ENCODE data around the gene DSG4.

Gene DSG4

DNA sequence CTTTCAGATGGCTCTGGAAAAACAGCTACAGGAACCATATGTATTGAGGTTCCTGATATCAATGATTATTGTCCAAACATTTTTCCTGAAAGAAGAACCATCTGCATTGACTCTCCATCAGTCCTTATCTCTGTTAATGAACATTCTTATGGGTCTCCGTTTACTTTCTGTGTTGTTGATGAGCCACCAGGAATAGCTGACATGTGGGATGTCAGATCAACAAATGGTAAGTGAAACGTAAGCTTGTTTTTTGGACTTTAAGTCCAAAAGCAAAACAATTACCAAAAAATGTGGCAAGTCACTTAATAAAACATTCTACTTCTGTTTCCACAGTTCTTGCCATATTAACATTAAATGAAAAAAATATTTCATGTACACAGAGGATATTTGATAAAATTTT, 26.8 kb downstream of the DSG4 start:
- DNase-seq: no peak

DNA sequence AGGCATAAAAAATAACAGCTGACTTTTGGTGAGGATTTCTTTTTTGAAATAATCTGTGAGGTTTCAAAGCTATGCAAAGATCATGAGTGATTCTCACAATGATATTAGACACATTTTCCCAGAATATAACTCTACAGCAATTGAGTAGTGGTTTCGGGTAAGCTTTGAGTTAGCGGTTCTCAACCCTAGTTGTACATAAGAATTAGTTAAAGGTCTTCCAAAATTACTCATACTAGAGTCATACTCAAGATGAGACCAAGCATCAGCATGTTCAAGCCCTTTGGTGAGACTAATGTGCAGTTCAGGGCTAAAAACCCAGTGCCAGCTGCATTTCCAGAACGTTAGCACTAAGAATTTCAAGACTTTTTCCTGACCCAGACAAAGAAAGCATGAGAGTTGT, 31.1 kb downstream of the DSG4 start:
- no peak for DNase-seq

DNA sequence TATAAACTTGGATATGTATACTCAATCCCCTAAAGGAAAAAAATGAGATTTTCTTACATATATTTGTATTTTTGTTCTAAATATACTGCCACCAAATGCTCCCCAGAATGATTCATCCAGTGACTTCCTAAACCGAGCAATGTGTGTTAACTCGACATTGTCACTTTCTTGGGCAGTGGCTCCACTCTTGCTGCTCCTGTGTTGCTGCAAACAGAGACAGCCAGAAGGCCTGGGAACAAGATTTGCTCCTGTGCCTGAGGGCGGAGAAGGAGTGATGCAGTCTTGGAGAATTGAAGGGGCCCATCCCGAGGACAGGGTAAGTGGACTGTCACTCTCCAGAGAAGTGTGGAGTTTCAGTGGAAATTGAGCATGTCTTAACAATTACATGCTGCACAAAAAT, 32.7 kb downstream of the DSG4 start:
- DNase-seq: no peak

DNA sequence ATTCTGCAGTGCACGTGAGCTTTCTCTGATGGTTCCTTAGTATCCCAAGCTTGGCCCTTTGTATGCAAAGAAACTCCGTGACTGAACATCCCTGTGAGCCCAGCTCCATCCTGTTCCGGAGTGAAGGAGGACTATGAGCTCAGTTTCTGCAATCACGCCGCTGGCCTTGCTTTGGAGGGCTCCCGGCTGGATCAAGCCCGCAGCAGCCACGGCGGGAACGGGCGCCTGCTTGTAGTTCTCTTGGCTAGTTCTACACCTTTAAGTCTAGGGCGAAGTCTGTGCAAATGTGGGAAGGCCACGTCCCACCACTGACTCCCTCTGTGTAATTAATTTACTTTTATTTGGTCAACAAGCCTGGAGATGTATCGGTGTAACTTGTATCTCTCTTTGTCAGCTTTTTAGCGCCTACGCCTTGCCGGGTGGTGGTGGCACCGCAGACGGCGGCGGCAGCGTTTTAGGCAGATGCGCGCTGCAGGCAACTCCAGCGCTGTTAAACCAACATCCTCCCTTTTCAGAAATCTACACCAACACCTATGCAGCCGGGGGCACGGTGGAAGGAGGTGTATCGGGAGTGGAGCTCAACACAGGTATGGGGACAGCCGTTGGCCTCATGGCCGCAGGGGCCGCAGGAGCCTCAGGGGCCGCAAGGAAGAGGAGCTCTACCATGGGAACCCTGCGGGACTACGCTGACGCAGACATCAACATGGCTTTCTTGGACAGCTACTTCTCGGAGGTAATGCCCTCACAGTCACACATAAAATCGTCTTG, 34.3 kb downstream of the DSG4 start:
- no peak for DNase-seq

DNA sequence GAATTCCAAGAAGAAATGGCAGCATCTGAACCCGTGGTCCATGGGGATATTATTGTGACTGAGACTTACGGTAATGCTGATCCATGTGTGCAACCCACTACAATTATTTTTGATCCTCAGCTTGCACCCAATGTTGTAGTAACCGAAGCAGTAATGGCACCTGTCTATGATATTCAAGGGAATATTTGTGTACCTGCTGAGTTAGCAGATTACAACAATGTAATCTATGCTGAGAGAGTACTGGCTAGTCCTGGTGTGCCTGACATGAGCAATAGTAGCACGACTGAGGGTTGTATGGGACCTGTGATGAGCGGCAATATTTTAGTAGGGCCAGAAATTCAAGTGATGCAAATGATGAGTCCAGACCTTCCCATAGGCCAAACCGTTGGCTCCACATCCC, 36.6 kb downstream of the DSG4 start:
- DNase-seq: no peak

DNA sequence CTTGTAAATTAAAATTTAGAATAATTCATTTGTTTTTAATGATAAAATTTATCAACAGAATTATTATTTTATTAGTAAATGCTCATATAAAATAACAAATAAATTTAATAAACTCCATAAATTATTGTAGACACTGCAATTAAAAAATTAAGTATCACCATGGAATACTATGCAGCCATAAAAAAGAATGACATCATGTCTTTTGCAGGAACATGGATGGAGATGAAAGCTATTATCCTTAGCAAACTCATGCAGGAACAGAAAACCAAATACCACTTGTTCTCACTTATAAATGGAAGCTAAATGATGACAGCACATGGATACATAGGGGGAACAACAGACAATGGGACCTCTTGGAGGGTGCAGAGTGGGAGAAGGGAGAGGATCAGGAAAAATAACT, 41.3 kb downstream of the DSG4 start:
- DNase-seq: no peak

DNA sequence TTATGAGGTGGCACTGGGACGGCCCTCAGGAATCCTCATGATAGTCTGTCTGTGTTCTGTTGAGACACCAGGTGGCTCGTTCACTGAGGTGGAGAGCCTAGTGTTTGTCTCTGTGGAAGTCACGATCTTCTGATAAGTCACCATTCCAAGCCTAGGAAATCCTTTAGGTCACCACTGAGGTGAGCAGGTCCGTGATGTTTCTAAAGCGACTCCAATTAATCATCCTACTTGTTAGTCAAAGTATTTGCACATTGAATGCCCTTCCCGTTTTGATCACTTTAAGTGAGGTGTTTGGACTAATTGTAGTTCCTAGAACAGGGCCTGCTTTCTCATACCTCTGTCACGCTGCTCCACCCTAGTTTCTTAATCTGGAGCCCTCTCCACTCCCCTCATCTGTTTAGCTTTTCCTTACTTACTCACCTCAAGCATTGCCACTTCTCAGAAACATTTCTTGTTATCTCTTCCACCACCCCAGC, 42.9 kb downstream of the DSG4 start:
- DNase-seq: no peak

DNA sequence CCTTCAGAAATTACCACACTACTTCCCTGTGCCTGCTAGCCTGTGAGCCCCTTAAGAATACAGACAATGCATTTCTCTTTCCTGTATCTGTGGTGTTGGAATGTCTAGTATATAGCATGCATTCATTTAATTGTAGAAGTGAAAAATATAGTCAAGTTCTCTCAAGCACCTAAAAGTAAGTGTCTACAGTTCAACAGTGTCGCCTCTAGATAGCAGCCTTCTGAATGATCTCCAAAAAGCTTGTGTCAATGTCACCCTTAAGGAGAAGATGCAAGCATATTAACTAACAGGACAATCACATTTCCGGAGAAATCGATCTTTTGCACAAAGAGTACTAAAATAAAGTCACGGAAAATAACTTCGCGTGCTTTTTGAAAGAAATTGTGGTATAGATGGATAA, 43.5 kb downstream of the DSG4 start:
- no peak for DNase-seq

DNA sequence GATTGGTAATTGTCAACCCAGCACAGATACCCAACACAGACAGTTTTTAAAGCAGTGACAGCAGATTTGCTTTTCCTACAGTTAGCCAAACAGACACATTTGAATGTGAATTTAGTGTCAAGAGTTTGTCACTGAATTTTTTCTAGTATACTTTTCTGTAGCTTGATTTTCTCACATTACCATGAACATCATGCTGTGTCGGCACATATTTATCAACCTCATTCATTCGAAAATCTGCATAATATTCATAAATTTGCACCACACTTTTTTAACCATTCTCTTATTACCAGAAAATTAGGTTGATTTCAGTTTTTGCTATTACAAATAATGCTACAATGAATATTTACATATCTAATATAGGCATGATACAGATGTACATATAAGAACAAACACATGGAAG, 43.9 kb downstream of the DSG4 start:
- DNase-seq: no peak

DNA sequence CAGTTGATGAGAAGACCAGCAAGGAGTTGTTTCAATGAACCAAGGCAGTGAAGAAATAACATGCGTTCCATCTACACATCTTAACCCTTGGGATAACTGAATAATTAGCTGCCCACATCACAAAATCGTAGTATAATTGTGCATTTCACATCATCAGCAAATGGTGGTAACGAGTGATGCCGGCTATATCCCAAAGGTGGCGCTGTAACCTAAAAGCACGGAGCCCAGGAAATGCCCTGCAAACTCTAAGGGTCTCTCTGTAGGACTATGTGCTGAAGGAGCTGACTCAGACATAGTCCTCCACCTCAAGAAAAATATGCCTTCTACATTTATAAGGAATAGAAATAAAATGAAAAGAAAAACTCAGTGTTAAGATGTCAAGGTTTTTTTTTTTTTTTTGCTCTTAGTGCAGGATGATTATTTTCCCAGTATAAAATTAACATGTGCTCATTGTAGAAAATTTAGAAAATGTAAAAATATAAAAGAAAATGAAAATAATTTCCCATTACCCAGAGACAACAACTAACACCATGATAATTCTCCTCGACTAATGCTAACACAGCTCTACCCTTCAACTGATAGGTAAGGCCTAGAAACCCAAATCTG, 47.9 kb downstream of the DSG4 start:
- no peak for DNase-seq

DNA sequence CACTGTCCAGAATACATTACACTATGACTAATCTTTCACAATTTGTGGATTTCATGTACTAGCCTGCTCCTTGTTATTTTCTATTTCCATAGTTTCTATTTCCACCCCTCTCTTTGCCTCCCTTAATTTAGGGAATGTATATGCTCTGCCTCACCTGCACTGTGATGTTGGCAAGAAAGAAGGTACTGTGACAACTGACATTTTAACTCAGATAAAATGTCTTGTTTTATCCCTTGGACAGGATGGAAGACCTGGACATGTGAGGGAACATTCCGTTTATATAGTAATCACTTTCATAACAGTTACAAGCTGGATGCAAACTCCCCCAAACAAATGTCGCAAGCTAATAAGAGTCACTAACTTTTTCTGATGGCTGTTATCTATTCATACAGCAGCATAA, 49.4 kb downstream of the DSG4 start:
- DNase-seq: no peak

DNA sequence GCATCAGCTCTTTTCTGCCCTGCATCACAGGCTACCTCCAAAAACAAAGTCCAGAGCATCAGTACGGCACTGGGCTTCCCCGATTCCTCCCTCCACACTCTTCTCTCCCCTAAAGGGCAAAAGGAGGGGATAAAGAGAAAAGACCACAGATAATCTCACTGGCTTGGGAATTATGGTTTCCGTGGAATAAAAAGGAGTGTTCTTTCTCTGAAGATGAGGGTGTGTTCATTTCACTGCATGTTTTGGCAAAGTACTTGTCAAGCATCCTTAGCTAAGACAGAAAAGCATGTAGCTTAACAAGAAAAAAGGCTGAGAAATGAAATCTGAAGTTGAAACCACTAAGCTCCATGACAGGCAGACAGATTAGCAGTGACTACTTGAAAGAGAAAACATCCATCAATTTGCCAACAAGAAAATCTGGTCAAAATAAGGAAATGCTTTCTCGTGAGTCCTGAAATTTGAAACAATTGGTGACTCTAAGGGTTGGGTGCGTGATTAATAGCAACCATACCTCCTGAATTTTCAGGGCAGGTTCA, 50.4 kb downstream of the DSG4 start:
- DNase-seq: no peak

DNA sequence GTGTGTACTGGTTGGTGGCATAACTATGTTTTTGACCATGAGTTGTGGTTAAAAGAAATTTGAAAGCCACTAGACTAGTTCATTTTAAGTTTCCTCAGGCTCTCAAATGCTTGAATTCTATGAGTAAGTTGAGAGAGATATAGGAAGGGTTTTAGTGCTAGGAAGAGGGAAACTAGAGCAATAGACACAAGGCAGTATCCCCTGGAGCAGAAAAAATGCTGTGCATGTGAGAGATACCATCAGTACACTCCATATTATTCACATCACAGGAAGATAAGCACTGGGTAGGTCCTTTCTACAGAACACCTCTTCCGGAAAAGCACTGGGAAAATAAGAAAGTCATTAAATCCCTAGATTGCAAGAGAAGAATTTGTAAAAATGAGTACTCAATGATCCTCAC, 51.6 kb downstream of the DSG4 start:
- DNase-seq: no peak

DNA sequence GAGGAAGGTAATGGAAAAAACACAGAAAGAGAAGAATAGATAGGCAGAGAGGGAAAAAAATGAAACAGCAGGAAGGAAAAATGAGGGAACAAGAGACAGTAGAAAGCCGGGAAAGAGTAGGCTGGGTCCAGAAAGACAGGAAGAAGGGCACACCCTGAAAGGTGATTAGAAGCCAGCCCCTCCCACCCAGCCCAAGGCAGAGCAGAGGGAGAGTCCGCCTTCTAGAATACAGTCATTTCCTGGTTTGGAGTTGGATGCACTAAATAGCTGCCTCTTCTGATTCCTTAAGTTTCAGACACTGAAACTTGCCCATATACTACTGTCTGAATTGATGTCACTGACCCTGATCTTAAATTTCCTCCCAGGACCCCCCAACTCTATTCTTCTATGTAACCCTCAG, 53.0 kb downstream of the DSG4 start:
- DNase-seq: no peak

DNA sequence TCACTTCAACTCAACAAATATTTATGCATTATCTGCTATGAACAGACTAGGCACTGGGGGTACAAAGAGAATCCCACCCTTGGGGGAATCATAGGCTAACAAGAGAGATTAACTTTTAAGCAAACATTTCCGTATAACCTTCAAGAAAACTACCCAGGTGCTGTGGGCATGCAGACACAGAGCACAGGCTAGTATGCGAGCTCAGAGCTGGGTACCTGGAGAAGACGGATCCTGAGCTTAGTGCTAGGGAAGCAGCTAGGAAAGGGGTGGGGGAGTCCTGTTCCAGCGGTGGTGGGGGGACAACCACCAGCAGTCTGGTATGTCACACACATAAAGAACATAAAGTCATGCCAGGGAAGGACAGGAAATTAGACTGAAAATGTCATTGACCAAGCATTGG, 53.5 kb downstream of the DSG4 start:
- DNase-seq: no peak

DNA sequence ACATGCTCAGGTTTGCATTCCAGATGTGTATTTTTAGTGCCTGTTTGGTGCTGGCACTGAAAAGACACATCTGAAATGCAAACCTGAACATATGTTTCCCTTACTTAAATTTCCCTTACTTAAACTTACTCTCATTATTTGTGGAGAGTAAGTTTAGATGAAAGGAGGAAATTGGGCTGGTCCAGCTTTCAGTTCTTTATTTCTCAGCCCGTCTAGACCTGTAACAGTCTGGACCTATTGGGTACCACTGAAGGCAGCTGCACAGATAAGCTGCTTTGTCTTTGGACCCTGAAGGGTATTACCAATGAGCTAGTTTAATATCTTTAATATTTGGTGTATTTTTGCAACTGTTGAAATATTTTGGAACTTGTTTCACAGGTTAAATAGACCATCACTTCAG, 54.0 kb downstream of the DSG4 start:
- no peak for DNase-seq

DNA sequence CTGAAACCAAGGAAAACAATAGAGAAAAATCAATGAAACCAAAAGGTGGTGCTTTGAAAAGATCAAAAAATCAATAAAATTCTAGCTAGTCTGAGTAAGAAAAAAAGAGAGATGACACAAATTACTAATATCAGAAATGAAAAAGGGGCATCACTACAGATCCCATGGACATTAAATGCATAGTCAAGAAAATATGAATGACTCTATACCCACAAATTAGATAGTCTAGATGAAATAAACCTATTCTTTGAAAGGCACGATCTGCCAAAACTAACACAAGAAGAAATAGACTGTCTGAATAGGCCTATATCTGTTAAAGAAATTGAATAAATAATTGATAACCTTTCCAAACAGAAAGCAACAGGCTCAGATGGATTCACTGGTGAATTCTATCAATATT, 55.7 kb downstream of the DSG4 start:
- no peak for DNase-seq

DNA sequence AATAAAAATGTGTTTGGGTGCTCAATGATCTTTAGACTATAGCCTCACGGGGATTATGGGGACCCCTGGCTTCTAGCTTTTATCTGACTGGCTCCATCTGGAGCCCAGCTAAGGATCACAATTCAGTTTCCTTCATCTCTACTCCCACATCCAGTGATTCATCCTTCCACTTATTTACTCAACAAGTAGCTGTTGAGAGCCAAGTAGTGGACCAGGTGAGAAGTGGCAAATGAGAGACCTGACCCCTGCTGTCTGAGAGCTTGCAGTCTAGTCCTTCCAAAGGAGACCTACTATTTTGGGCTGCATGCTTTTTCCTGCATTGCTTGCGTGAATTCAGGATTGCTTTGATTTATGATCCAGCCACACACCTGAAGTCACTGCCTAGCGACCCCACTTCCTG, 60.2 kb downstream of the DSG4 start:
- no peak for DNase-seq

DNA sequence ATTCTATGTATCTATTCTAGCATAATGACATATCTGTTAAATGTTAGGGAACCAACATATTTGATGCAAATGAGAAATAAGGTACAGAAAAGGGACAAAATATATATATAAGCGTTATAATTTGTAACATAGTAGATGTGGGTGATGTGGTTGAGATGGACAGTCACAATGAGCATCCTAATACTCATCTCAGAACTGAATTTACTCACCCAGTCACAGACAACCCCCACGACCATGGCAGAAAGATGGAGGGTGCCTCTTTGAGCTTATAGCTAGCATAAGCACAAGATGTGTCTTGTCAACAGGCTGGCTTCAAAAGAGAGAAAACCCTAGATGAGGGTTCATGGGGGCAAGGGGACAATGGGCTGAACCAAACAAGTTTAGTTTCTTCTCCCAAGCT, 61.8 kb downstream of the DSG4 start:
- DNase-seq: no peak

DNA sequence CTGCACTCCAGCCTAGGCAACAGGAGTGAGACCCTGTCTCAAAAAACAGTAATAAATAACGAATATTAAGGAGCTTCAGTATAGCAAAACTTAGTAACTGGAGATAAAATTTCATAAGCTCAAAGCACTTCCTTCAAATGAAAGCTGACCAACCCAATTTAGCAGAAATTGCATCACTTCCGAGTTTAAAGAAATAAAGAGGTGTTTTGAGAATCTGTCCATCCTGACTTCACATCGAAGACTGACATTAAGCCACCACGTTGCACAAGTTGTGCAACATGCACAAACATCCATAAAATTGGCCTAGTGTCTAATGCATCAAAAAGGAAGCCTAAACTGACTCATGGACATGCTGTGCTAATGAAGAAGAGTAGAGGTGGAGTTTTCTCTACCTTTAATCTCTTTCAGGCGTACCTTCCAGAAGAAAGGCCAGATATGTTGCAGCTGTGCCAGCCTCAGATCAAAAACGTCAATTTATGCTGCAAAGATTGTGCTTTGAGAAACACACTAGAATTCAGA, 63.3 kb downstream of the DSG4 start:
- DNase-seq: no peak

DNA sequence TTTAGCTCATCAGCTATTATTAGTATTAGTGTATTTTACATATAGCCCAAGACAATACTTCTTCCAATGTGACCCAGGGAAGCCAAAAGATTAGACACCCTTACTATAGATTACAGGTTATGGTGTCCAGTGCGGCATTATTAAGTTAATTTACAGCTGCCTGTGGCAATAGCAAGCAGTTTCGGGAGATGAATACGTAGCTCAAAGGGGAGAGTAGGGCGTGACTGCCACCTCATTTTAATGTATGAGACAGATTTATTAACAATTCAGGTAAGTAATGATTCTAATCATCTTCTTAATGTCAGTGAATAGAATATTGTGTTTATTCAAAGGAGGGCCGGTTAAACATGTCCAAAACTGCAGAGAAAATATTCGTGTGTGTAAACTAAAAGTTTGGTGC, 64.2 kb downstream of the DSG4 start:
- no peak for DNase-seq

DNA sequence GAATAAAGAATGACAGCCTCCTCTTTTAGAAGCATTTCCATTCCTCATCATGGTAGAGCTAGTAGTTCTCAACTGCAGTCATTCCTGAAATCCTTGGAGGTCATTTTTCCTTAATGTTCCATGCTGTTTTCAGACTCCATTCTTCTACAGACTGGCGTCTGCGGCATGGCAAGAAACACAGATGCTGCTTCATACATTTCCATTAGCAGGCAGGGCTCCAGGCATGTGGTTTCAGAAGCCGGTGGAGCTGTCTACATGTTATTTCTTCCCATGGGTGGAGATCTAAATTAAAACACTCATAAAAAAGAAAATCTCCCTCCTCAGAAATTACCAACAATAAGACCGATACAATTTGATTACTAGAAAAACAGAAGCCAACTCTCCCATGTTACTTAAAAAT, 64.9 kb downstream of the DSG4 start:
- DNase-seq: no peak

DNA sequence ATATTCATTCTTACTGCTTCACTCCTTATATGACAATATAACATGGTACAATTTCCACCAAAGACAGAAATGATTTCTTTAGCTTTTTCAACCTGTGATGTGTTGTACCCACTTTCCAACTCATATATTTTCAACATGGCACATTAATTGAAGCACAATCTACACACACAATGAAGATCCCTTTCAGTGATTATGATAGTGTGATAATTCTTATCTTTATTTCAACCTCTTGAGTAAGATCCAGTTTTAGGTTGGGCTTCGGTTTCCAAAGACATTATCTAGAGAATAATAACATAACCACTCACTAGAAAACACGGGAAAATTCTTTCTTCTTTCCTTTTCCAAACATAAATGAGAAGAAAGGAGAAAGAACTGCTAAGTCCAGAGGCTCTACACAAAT, 67.6 kb downstream of the DSG4 start:
- no peak for DNase-seq

All from amygdala (tissue), 56 donors.